Thoracic aorta (tissue), 2 donors: ENCODE measurements around the gene SLC17A8. TPM values are rescaled to one million over a fixed set of nuclear protein-coding genes. Genes with fewer than 3 reads are reported as not detected.

Experiments
- ATAC-seq: fragments of 150-250 bp; one replicate; pipeline ENCODE4 v1.8.0; 2017; ENCODE audit warnings: low read depth; ENCODE audit not compliant: insufficient number of reproducible peaks, low FRiP score
- DNase-seq: peaks from one replicate; pipeline ENCODE4 v3.0.0-alpha.2; 2020; ENCODE audit warnings: low spot score
- H3K27ac ChIP-seq, 2 donors: fragments of 200-600 bp; sonication (generic); 1 replicate in 1 of 2; 2 replicates in 1 of 2; pipeline ENCODE4 v1.5.1; 2016; ENCODE audit warnings: mild to moderate bottlenecking in 2 of 2, moderate library complexity in 2 of 2
- H3K27me3 ChIP-seq: fragments of 200-600 bp; sonication (generic); replicated peaks from 2 replicates; pipeline ENCODE4 v1.6.0; 2016; ENCODE audit warnings: mild to moderate bottlenecking; ENCODE audit not compliant: insufficient read depth
- H3K36me3 ChIP-seq: fragments of 200-600 bp; sonication (generic); one replicate; pipeline ENCODE4 v1.5.1; 2016
- H3K4me1 ChIP-seq, 2 donors: fragments of 200-600 bp; sonication (generic); 1 replicate in 1 of 2; 2 replicates in 1 of 2; pipeline versions ENCODE4 v1.5.1 to v1.6.0; 2016; ENCODE audit warnings: low read depth in 2 of 2, mild to moderate bottlenecking in 1 of 2; ENCODE audit not compliant: control insufficient read depth in 1 of 2
- H3K4me3 ChIP-seq: fragments of 200-600 bp; sonication (generic); 2 replicates; pipeline ENCODE4 v1.5.1; 2016; ENCODE audit warnings: mild to moderate bottlenecking
- H3K9me3 ChIP-seq: fragments of 200-600 bp; sonication (generic); 2 replicates; pipeline ENCODE4 v1.5.1; 2016
- total RNA-seq, 2 donors: library from RNA; depleted of rRNA; stranded (reverse); fragments of >200 nt; gene quantifications; one replicate each; pipeline versions ENCODE4 v1.1.0 to v1.2.3, GENCODE V29; 2016
- TF ChIP-seq, protein P1 (sequence below): fragments of 200-600 bp; sonication (generic); IDR thresholded peaks from one replicate; pipeline ENCODE4 v1.5.1; 2019; ENCODE audit warnings: antibody characterized with exemption

SLC17A8 gene
- total RNA-seq, 2 donors from 2014 or later, result not detected

DNA sequence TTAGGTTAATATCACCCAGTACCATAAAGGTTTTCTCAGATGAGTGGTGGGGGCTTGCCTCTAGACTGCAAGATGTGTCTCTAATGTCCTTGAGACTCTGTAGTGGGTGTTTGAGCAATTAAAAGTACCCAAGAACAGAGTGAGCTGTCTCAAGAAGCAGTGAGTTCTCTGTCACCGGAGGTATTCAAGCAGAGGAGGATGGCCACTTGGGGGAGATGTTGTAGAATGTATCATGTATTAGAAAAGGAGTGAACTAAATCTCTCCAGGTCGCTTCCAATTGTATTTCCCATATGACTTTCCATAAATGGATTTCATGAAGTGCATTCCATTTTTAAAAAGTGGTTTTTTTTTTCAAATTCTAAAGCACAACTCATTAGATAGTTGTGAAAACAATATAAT lies 35.0 kb downstream of the SLC17A8 start:
- Histone ChIP-seq H3K4me1 (no peaks in the 10 kb centered on the region), H3K9me3 (no peaks in the 10 kb centered on the region), H3K27ac (no peak overlapping the region), H3K4me3 (no peak overlapping the region), H3K27me3 (no peaks in the 10 kb centered on the region), H3K36me3 (no peaks in the 10 kb centered on the region)
- ATAC-seq, result no peak
- DNase-seq, result no peak
- TF ChIP-seq, protein P1, sequence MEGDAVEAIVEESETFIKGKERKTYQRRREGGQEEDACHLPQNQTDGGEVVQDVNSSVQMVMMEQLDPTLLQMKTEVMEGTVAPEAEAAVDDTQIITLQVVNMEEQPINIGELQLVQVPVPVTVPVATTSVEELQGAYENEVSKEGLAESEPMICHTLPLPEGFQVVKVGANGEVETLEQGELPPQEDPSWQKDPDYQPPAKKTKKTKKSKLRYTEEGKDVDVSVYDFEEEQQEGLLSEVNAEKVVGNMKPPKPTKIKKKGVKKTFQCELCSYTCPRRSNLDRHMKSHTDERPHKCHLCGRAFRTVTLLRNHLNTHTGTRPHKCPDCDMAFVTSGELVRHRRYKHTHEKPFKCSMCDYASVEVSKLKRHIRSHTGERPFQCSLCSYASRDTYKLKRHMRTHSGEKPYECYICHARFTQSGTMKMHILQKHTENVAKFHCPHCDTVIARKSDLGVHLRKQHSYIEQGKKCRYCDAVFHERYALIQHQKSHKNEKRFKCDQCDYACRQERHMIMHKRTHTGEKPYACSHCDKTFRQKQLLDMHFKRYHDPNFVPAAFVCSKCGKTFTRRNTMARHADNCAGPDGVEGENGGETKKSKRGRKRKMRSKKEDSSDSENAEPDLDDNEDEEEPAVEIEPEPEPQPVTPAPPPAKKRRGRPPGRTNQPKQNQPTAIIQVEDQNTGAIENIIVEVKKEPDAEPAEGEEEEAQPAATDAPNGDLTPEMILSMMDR, result no peak

- no peak for DNase-seq
- no peak for ATAC-seq
- TF ChIP-seq, protein P1, result no peak
- Histone ChIP-seq H3K36me3 (no peaks in the 10 kb centered on the region), H3K27me3 (no peaks in the 10 kb centered on the region), H3K9me3 (no peaks in the 10 kb centered on the region), H3K4me1 (no peaks in the 10 kb centered on the region), H3K4me3 (no peak overlapping the region), H3K27ac (no peak overlapping the region)
These were observed 36.3 kb downstream of the SLC17A8 start for GRCh38 chr12:100393200-100393599.

GRCh38 chr12:100395811-100396210 lies 38.9 kb downstream of the SLC17A8 start:
- Histone ChIP-seq H3K4me3 (no peak overlapping the region), H3K4me1 (no peaks in the 10 kb centered on the region), H3K9me3 (no peaks in the 10 kb centered on the region), H3K27me3 (no peaks in the 10 kb centered on the region), H3K36me3 (no peaks in the 10 kb centered on the region), H3K27ac (no peak overlapping the region)
- DNase-seq (no peak), ATAC-seq (no peak)
- TF ChIP-seq, protein P1, result no peak

- ATAC-seq, result no peak
- Histone ChIP-seq H3K27ac (no peak overlapping the region), H3K27me3 (no peaks in the 10 kb centered on the region), H3K4me3 (no peak overlapping the region), H3K36me3 (no peaks in the 10 kb centered on the region), H3K9me3 (no peaks in the 10 kb centered on the region), H3K4me1 (no peaks in the 10 kb centered on the region)
- TF ChIP-seq, protein P1, result no peak
- no peak for DNase-seq
These were observed 41.4 kb downstream of the SLC17A8 start for GRCh38 chr12:100398307-100398706.

GRCh38 chr12:100399095-100399494 lies 42.2 kb downstream of the SLC17A8 start:
- Histone ChIP-seq H3K27me3 (no peaks in the 10 kb centered on the region), H3K4me1 (no peaks in the 10 kb centered on the region), H3K36me3 (no peaks in the 10 kb centered on the region), H3K27ac (no peak overlapping the region), H3K4me3 (no peak overlapping the region), H3K9me3 (no peaks in the 10 kb centered on the region)
- TF ChIP-seq, protein P1, result no peak
- DNase-seq, result no peak
- ATAC-seq, result no peak
